ENCODE data around the gene TMPO.

TMPO gene

DNA sequence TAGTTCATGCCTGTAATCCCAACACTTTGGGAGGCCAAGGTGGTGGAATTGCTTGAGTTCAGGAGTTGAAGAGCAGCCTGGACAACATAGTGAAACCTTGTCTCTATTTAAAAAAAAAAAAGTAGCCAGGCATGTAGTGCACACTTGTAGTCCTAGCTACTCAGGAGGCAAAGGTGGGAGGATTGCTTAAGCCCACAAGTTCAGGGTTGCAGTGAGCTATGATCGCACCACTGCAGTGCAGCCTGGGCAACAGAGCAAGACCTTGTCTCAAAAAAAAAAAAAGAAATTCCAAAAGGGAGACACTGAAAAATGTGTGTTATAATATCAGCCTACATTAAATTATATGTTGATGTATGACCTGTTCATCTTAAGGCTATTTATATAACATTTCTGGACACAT, 14.7 kb downstream of the TMPO start:
- no peak overlapping the region for H3K4me2 ChIP-seq
- TF ChIP-seq, protein P1, sequence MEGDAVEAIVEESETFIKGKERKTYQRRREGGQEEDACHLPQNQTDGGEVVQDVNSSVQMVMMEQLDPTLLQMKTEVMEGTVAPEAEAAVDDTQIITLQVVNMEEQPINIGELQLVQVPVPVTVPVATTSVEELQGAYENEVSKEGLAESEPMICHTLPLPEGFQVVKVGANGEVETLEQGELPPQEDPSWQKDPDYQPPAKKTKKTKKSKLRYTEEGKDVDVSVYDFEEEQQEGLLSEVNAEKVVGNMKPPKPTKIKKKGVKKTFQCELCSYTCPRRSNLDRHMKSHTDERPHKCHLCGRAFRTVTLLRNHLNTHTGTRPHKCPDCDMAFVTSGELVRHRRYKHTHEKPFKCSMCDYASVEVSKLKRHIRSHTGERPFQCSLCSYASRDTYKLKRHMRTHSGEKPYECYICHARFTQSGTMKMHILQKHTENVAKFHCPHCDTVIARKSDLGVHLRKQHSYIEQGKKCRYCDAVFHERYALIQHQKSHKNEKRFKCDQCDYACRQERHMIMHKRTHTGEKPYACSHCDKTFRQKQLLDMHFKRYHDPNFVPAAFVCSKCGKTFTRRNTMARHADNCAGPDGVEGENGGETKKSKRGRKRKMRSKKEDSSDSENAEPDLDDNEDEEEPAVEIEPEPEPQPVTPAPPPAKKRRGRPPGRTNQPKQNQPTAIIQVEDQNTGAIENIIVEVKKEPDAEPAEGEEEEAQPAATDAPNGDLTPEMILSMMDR (conservative IDR thresholded peaks at IDR 0.05; ENCODE audit: low read depth, low read length) = no peak
- peaks cover 39% of the 10 kb centered on the region for H3K4me1 ChIP-seq (ENCODE audit: low read depth, poor library complexity, severe bottlenecking)
- no peak overlapping the region for H3K4me3 ChIP-seq (IDR thresholded peaks at IDR 0.05; ENCODE audit: insufficient read depth, low read depth, low read length)
- no peak overlapping the region for H3K9ac ChIP-seq
- H2AFZ ChIP-seq (ENCODE audit: low read depth) = no peak overlapping the region
- peaks cover 94% of the 10 kb centered on the region for H3K79me2 ChIP-seq (ENCODE audit: insufficient read depth, low read depth)
- H3K27me3 ChIP-seq (ENCODE audit: insufficient read depth, low read depth) = no peaks in the 10 kb centered on the region
- peaks cover 9% of the 10 kb centered on the region; the same call in 1 of the 2 replicates for H4K20me1 ChIP-seq (ENCODE audit: insufficient read depth)
- peaks cover 19% of the 10 kb centered on the region for H3K36me3 ChIP-seq (ENCODE audit: insufficient read depth)
- no peak overlapping the region for H3K27ac ChIP-seq

DNA sequence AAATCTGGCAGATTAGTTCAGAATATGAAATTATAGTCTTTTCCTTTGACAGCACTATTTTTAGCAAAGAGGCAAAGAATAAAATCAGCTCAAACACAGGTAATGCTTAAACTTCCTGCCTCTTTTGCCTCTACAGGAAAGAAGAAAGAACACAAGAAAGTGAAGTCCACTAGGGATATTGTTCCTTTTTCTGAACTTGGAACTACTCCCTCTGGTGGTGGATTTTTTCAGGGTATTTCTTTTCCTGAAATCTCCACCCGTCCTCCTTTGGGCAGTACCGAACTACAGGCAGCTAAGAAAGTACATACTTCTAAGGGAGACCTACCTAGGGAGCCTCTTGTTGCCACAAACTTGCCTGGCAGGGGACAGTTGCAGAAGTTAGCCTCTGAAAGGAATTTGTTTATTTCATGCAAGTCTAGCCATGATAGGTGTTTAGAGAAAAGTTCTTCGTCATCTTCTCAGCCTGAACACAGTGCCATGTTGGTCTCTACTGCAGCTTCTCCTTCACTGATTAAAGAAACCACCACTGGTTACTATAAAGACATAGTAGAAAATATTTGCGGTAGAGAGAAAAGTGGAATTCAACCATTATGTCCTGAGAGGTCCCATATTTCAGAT, 17.4 kb downstream of the TMPO start:
- Histone ChIP-seq H3K4me3 (IDR thresholded peaks at IDR 0.05; ENCODE audit: insufficient read depth, low read depth, low read length) (no peak overlapping the region), H3K4me1 (ENCODE audit: low read depth, poor library complexity, severe bottlenecking) (peaks cover 36% of the 10 kb centered on the region), H2AFZ (ENCODE audit: low read depth) (no peak overlapping the region), H3K79me2 (ENCODE audit: insufficient read depth, low read depth) (peaks cover 76% of the 10 kb centered on the region), H4K20me1 (ENCODE audit: insufficient read depth) (peaks cover 9% of the 10 kb centered on the region; the same call in 1 of the 2 replicates), H3K9ac (no peak overlapping the region), H3K36me3 (ENCODE audit: insufficient read depth) (peaks cover 19% of the 10 kb centered on the region), H3K4me2 (no peak overlapping the region), H3K27ac (no peak overlapping the region), H3K27me3 (ENCODE audit: insufficient read depth, low read depth) (no peaks in the 10 kb centered on the region)
- TF ChIP-seq, protein P1 (conservative IDR thresholded peaks at IDR 0.05; ENCODE audit: low read depth, low read length) = peak; percentile 82

DNA sequence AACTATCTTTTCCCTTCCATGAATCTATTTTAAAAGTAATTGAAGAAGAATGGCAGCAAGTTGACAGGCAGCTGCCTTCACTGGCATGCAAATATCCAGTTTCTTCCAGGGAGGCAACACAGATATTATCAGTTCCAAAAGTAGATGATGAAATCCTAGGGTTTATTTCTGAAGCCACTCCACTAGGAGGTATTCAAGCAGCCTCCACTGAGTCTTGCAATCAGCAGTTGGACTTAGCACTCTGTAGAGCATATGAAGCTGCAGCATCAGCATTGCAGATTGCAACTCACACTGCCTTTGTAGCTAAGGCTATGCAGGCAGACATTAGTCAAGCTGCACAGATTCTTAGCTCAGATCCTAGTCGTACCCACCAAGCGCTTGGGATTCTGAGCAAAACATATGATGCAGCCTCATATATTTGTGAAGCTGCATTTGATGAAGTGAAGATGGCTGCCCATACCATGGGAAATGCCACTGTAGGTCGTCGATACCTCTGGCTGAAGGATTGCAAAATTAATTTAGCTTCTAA, 18.4 kb downstream of the TMPO start:
- Histone ChIP-seq H3K4me2 (no peak overlapping the region), H3K36me3 (ENCODE audit: insufficient read depth) (peaks cover 19% of the 10 kb centered on the region), H3K79me2 (ENCODE audit: insufficient read depth, low read depth) (peaks cover 73% of the 10 kb centered on the region)

DNA sequence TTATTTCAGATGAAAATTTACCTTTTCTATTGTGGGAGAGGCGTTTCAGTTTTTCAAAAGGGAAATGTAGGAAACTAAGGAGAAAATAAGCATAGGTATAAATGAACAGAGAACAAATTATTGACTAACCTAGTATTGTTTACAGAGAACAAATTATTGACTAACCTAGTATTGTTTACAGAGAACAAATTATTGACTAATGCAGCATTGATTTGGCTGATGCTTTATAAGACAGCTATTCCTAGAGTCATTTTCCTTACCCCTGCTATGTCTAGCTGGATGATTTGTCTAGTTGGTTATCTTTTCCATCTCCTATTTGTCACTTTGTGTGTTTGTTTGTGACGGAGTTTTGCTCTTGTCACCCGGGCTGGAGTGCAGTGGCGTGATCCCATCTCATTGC, 22.6 kb downstream of the TMPO start:
- no peak overlapping the region for H3K4me3 ChIP-seq (IDR thresholded peaks at IDR 0.05; ENCODE audit: insufficient read depth, low read depth, low read length)
- H3K79me2 ChIP-seq (ENCODE audit: insufficient read depth, low read depth) = peaks cover 33% of the 10 kb centered on the region; the same call in 1 of the 2 replicates
- no peak overlapping the region for H3K27ac ChIP-seq
- H4K20me1 ChIP-seq (ENCODE audit: insufficient read depth) = no peaks in the 10 kb centered on the region; the same call in 1 of the 2 replicates
- TF ChIP-seq, protein P1 (conservative IDR thresholded peaks at IDR 0.05; ENCODE audit: low read depth, low read length) = no peak
- H3K36me3 ChIP-seq (ENCODE audit: insufficient read depth) = peaks cover 6% of the 10 kb centered on the region; the same call in 1 of the 2 replicates
- no peak overlapping the region for H2AFZ ChIP-seq (ENCODE audit: low read depth)
- no peak overlapping the region for H3K4me2 ChIP-seq
- H3K27me3 ChIP-seq (ENCODE audit: insufficient read depth, low read depth) = no peaks in the 10 kb centered on the region
- H3K9ac ChIP-seq = no peak overlapping the region
- peaks cover 30% of the 10 kb centered on the region for H3K4me1 ChIP-seq (ENCODE audit: low read depth, poor library complexity, severe bottlenecking)

More for the DNA sequence above, 18.4 kb downstream of the TMPO start:
- Histone ChIP-seq H2AFZ (ENCODE audit: low read depth) (no peak overlapping the region), H3K4me3 (IDR thresholded peaks at IDR 0.05; ENCODE audit: insufficient read depth, low read depth, low read length) (no peak overlapping the region), H3K4me1 (ENCODE audit: low read depth, poor library complexity, severe bottlenecking) (peaks cover 35% of the 10 kb centered on the region), H3K9ac (no peak overlapping the region), H3K27me3 (ENCODE audit: insufficient read depth, low read depth) (no peaks in the 10 kb centered on the region), H3K27ac (no peak overlapping the region), H4K20me1 (ENCODE audit: insufficient read depth) (peaks cover 9% of the 10 kb centered on the region; the same call in 1 of the 2 replicates)
- TF ChIP-seq, protein P1 (conservative IDR thresholded peaks at IDR 0.05; ENCODE audit: low read depth, low read length) = no peak

Data from KMS-11 (cell line).